H54 (cell line): ENCODE measurements around the gene C8G.
A peak's percentile ranks its signal among the peaks of the same experiment; 100 is the strongest.

Experiments used
- DNase-seq: peaks from one replicate; pipeline ENCODE4 v3.0.0; 2011; ENCODE audit warnings: low spot score, mixed read lengths; ENCODE audit not compliant: insufficient read length
- FAIRE-seq: peaks from 3 replicates; lab custom pipeline; 2011; peaks lifted over from hg19 to GRCh38; lab: Jason Lieb, UNC
- POLR2A ChIP-seq: IDR thresholded peaks from 2 replicates; pipeline ENCODE4 v1.6.1; 2011; ENCODE audit warnings: low read depth, mild to moderate bottlenecking, low read length

The C8G gene

DNA sequence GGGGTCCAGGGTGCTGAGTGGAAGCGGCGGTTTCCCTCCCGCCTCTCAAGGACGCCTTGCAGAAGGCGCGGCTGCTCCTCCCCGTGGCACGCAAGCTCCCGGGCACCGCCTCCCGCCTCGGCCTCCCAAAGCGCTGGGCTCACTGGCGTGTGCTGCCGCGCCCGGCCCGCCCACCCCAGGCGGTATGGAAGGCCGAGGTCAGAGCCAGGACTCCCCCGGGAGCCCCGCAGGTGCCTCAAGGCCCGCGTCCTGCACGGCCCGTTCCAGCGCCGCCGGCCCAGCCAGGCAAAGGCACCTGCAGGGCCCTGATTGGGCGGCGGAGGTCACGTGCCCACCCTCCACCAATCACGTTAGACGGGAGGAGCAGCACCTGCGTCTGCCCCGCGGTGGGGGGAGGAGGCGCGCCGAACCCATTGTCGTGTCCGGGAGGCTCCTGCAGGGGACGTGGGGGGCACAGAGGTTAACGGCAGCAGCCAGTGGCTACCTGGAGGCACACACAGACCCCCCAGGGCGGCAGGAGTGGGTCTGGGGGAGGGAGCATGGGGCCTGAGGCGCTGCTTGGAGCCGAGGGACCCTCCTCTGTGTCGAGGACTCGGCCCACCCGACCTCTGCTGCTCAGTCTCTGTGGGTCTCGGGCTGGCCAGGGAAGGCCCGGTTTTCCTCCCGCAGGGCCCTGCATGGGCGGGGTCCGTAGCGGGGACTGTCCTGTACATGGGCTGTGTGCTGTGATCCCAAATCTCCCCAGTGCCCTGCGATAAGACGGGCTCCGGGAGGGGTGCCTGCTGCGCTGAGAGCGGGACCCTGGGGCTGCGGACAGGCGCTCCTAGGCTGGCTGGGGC is 5.0 kb downstream of the C8G start:
- DNase-seq (peak; percentile 100), FAIRE-seq (peak; percentile 79)
- TF ChIP-seq POLR2A = peak; percentile 56; the same call in 1 of the 2 replicates

DNA sequence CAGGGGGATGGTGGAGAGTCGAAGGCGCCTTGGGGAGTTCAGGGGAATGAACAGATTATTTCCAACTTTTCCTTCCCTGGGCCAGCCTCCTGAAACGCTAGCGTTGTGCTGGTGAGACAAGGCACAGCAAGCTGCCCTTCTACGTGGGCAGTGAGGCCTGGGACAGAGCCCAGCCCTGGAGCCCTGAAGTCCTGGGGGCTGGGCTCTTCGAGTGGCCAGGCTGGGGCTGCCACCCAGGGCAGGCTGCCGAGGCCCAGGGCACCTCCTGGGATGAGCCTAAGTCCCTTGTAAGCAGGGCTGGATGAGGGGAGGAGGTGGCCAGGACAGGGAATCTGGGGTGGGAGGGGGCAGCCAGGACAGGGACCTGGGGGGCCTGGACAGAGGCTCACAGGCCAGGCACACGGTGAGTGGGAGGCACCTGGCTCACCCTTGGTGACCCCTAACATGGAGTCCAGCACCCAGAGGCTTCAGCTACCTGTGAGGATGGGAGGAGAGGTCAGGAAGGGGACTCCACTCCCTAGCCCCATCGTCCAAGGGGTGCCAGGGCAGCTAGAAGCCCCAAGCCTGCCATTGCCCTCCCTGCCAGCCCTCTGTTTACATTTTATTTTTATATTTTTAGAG is 5.7 kb downstream of the C8G start:
- TF ChIP-seq POLR2A = no peak
- DNase-seq (no peak), FAIRE-seq (no peak)

- DNase-seq (no peak), FAIRE-seq (no peak)
- TF ChIP-seq POLR2A = no peak
Measured at GRCh38 chr9:136951541-136952320, 6.7 kb downstream of the C8G start, which contains the start of gene LCN12. Gene LCN12 (plus strand): TSS chr9:136952273. CDS start chr9:136952328, 55 bp downstream.

DNA sequence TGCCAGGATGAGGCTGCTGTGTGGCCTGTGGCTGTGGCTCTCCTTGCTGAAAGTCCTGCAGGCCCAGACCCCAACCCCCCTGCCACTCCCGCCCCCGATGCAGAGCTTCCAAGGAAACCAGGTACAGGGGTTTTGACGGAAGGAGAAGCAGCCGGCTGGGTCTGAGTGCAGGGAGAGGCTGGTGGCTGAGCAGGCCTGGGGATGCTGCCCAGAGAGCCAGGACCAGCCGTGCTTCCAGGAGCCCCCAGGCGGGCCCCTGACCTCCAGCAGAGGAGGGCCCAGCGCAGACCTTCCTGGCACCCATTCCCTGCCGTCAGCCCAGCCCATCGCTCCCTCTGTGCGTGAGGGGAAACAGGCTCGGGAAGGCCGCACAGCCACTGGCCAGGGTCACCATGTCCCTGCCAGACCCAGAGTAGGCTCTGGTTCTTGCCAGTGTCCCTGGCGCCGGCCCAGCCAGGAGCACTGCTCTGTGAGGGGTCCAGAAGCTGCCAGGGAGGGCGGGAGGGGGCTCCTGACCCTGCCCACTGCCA is 7.3 kb downstream of the C8G start:
- FAIRE-seq = no peak

DNA sequence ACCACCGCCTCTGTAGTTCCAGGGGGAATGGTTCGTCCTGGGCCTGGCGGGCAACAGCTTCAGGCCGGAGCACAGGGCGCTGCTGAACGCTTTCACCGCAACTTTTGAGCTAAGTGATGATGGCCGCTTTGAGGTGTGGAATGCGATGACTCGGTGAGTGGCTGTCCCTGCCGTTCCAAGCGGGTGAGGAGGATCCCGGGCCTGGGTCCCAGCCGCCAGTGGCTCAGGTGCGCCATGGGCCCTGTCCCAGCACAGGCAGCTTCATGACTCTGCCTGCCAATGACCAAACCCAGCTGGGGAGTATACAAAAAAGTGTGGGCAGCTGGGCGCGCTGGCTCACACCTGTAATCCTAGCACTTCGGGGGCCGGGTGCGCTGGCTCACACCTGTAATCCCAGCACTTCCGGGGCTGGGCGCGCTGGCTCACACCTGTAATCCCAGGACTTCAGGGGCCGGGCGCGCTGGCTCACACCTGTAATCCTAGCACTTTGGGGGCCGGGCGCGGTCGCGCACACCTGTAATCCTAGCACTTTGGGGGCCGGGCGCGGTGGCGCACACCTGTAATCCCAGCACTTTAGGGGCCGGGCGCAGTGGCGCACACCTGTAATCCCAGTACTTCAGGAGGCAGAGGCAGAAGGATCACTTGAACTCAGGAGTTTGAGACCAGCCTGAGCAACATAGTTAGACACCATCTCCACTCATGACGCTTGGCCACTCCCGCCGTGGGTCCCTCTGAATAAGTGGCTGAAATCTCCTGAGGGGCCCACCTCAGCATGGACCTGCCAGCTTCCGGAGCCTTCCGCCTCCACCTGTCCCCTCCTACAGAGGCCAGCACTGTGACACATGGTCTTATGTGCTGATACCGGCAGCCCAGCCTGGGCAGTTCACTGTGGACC is 8.1 kb downstream of the C8G start:
- no peak for TF ChIP-seq POLR2A
- FAIRE-seq = no peak
- DNase-seq = no peak

More for the DNA sequence above, 7.3 kb downstream of the C8G start:
- TF ChIP-seq POLR2A = no peak
- DNase-seq = no peak

- TF ChIP-seq POLR2A = no peak
- FAIRE-seq = no peak
- DNase-seq = no peak
Measured at GRCh38 chr9:136953771-136954269, 8.8 kb downstream of the C8G start.

GRCh38 chr9:136954270-136955083 is 9.4 kb downstream of the C8G start:
- no peak for TF ChIP-seq POLR2A
- no peak for DNase-seq
- FAIRE-seq = no peak

GRCh38 chr9:136955202-136955942 is 10.3 kb downstream of the C8G start:
- no peak for FAIRE-seq
- no peak for DNase-seq
- TF ChIP-seq POLR2A = no peak

DNA sequence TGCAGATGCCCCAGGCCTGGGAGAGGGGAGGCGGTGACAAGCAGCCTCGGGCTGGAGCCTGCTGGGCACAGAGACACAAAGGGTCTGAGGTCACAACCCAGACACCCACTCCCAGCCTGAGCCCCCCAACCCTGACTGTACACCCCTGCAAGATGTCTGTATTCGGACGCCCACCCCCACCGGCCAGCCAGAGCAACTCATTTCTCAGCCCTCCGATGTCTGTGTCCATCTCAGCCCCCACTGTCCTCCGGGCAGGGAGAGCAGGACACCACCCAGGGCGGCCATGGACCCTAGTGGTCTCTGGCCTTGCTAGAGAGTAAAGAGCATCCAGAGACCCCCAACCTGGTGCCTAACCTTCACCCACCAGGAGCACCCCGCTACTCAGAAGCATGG is 10.9 kb downstream of the C8G start:
- no peak for FAIRE-seq
- no peak for DNase-seq
- TF ChIP-seq POLR2A = no peak

DNA sequence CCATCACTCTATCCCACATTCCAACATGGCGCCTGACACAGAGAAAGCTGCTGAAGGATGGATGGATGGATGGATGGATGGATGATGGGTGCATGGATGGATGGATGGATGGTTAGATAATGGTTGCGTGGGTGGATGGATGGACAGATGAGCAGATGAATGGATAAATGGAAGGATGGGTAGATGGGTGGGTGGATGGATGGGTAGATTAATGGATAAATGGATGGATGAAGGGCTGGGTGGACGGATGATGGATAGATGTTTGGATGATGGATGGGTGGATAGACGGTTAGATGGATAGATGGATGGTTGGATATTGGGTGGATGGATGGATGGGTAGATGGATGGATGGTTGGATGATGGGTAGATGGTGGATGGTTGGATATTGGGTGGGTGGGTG is 11.6 kb downstream of the C8G start:
- FAIRE-seq (no peak), DNase-seq (no peak)

GRCh38 chr9:136957461-136957860 is 12.4 kb downstream of the C8G start:
- no peak for FAIRE-seq
- no peak for TF ChIP-seq POLR2A

More for the DNA sequence above, 11.6 kb downstream of the C8G start:
- TF ChIP-seq POLR2A = no peak

More at GRCh38 chr9:136957461-136957860, 12.4 kb downstream of the C8G start:
- no peak for DNase-seq
